Activated CD8-positive, alpha-beta memory T cell treated with anti-CD3 and anti-CD28 coated beads for 36 hours (primary cell): ENCODE results near the gene DDR2. TPM values are rescaled to one million over a fixed set of nuclear protein-coding genes. Genes with fewer than 3 reads are reported as not detected.
"Not testable (repeated sequence)": the region's sequence is repeated elsewhere in the genome, so short reads cannot be mapped to it uniquely, and the experiment has no call there.

Experiments
- CTCF ChIA-PET: fragments of 350-600 bp; sonication (Branson Sonifier 250); formaldehyde crosslinking; loops from one replicate; lab custom pipeline; 2021; ENCODE audit warnings: antibody characterized with exemption; lab: Charles Lee
- POLR2A ChIA-PET: fragments of 350-600 bp; sonication (Branson Sonifier 250); formaldehyde crosslinking; loops from one replicate; lab custom pipeline; 2021; ENCODE audit warnings: antibody characterized with exemption; lab: Charles Lee
- total RNA-seq, 2 experiments: library from RNA; stranded (reverse); gene quantifications; one replicate each; pipeline ENCODE4 v1.2.3, GENCODE V29; 2021

DDR2 gene
- under 1 TPM; 0.17 to 0.36 TPM for total RNA-seq

GRCh38 chr1:162632217-162632666, at the start of gene DDR2:
TSS of gene DDR2 (plus strand) at chr1:162632464. CDS start at chr1:162719064, 86,600 bp downstream.
- CTCF ChIA-PET: no interaction called here
- POLR2A ChIA-PET: no interaction called here

- CTCF ChIA-PET, POLR2A ChIA-PET: not testable (repeated sequence)
Measured at GRCh38 chr1:162582901-162583300, 49.4 kb upstream of the DDR2 start.

GRCh38 chr1:162585101-162585500, 47.2 kb upstream of the DDR2 start:
- CTCF ChIA-PET: not testable (repeated sequence)

GRCh38 chr1:162587347-162587746, 44.9 kb upstream of the DDR2 start:
- CTCF ChIA-PET: no interaction called here
- POLR2A ChIA-PET: no interaction called here

More at GRCh38 chr1:162585101-162585500, 47.2 kb upstream of the DDR2 start:
- POLR2A ChIA-PET: not testable (repeated sequence)

- CTCF ChIA-PET: no interaction called here
- POLR2A ChIA-PET: no interaction called here
Measured at GRCh38 chr1:162587761-162588260, 44.5 kb upstream of the DDR2 start.

- ChIA-PET POLR2A (no interaction called here), CTCF (no interaction called here)
Measured at GRCh38 chr1:162590101-162590500, 42.2 kb upstream of the DDR2 start.

- CTCF ChIA-PET: no interaction called here
Measured at GRCh38 chr1:162590686-162591085, 41.6 kb upstream of the DDR2 start.

GRCh38 chr1:162596514-162597170, 35.6 kb upstream of the DDR2 start:
- ChIA-PET POLR2A (no interaction called here), CTCF (no interaction called here)

More at GRCh38 chr1:162590686-162591085, 41.6 kb upstream of the DDR2 start:
- POLR2A ChIA-PET: no interaction called here

- CTCF ChIA-PET: no interaction called here
- POLR2A ChIA-PET: no interaction called here
Measured at GRCh38 chr1:162599451-162599850, 32.8 kb upstream of the DDR2 start.

GRCh38 chr1:162603117-162603516, 29.1 kb upstream of the DDR2 start:
- CTCF ChIA-PET: interaction anchor here (1.1 kb wide), 1 partner anchor 10 kb away, joined by 3 read pairs; no protein-coding TSS in a partner anchor
- POLR2A ChIA-PET: not testable (repeated sequence)

- ChIA-PET POLR2A (no interaction called here), CTCF (interaction anchor here (0.7 to 1.0 kb wide), 2 partner anchors 39 to 77 kb away, joined by 3 read pairs; no protein-coding TSS in a partner anchor)
Measured at GRCh38 chr1:162605225-162605927, 26.9 kb upstream of the DDR2 start.

- POLR2A ChIA-PET: no interaction called here
- CTCF ChIA-PET: no interaction called here
Measured at GRCh38 chr1:162609306-162609705, 23.0 kb upstream of the DDR2 start.

- ChIA-PET CTCF (interaction anchor here (1.0 to 1.5 kb wide), 4 partner anchors 9 to 218 kb away, joined by 3 to 5 read pairs (median 4); no protein-coding TSS in a partner anchor), POLR2A (no interaction called here)
Measured at GRCh38 chr1:162612606-162613400, 19.5 kb upstream of the DDR2 start.

- POLR2A ChIA-PET: no interaction called here
Measured at GRCh38 chr1:162616848-162617247, 15.4 kb upstream of the DDR2 start.

GRCh38 chr1:162617513-162617912, 14.8 kb upstream of the DDR2 start:
- POLR2A ChIA-PET: no interaction called here

More at GRCh38 chr1:162616848-162617247, 15.4 kb upstream of the DDR2 start:
- CTCF ChIA-PET: no interaction called here

GRCh38 chr1:162619076-162619475, 13.2 kb upstream of the DDR2 start:
- POLR2A ChIA-PET: no interaction called here
- CTCF ChIA-PET: no interaction called here

More at GRCh38 chr1:162617513-162617912, 14.8 kb upstream of the DDR2 start:
- CTCF ChIA-PET: no interaction called here

- ChIA-PET POLR2A (no interaction called here), CTCF (no interaction called here)
Measured at GRCh38 chr1:162621256-162621655, 11.0 kb upstream of the DDR2 start.

GRCh38 chr1:162625679-162626078, 6.6 kb upstream of the DDR2 start:
- POLR2A ChIA-PET: no interaction called here
- CTCF ChIA-PET: no interaction called here

- ChIA-PET POLR2A (no interaction called here), CTCF (no interaction called here)
Measured at GRCh38 chr1:162626094-162626493, 6.2 kb upstream of the DDR2 start.

GRCh38 chr1:162626761-162627160, 5.5 kb upstream of the DDR2 start:
- POLR2A ChIA-PET: no interaction called here
- CTCF ChIA-PET: no interaction called here
